ENCODE results near the gene EPHA1.

EPHA1 gene

GRCh38 chr7:143373255-143373794, 35.3 kb downstream of the EPHA1 start:
- Histone ChIP-seq H3K27ac (ENCODE audit: low read depth, low read length) (no peak overlapping the region), H3K4me1 (ENCODE audit: control insufficient read depth, low read length) (peaks cover 19% of the 10 kb centered on the region)

GRCh38 chr7:143372070-143372469, 36.6 kb downstream of the EPHA1 start:
- H3K9me3 ChIP-seq (ENCODE audit: control insufficient read depth, insufficient read depth, low read length), result no peaks in the 10 kb centered on the region
- no peak overlapping the region for H3K27ac ChIP-seq (ENCODE audit: low read depth, low read length)
- H3K4me1 ChIP-seq (ENCODE audit: control insufficient read depth, low read length), result peaks cover 19% of the 10 kb centered on the region
- TF ChIP-seq EZH2phosphoT487 (IDR thresholded peaks at IDR 0.05; ENCODE audit: borderline replicate concordance, low read length) (no peak), CTCF (IDR thresholded peaks at IDR 0.05; ENCODE audit: low read depth, low read length, poor library complexity, severe bottlenecking) (no peak)
- H4K20me1 ChIP-seq (ENCODE audit: control insufficient read depth, insufficient read depth, low read depth, low read length), result no peaks in the 10 kb centered on the region
- no peaks in the 10 kb centered on the region for H3F3A ChIP-seq (ENCODE audit: control insufficient read depth, insufficient read depth)
- no peaks in the 10 kb centered on the region for H3K9me2 ChIP-seq (replicated peaks; ENCODE audit: control insufficient read depth, low read length)
- H3K36me3 ChIP-seq (ENCODE audit: control insufficient read depth, low read length), result no peaks in the 10 kb centered on the region
- H3K4me2 ChIP-seq (ENCODE audit: low read length), result no peak overlapping the region
- H3K4me3 ChIP-seq (ENCODE audit: low read length), result no peak overlapping the region
- H3K79me2 ChIP-seq (ENCODE audit: control insufficient read depth, low read length), result no peaks in the 10 kb centered on the region
- H3K27me3 ChIP-seq (ENCODE audit: control insufficient read depth, low read length), result peaks cover 15% of the 10 kb centered on the region

More at GRCh38 chr7:143373255-143373794, 35.3 kb downstream of the EPHA1 start:
- TF ChIP-seq CTCF (IDR thresholded peaks at IDR 0.05; ENCODE audit: low read depth, low read length, poor library complexity, severe bottlenecking), result no peak
- no peak for TF ChIP-seq EZH2phosphoT487 (IDR thresholded peaks at IDR 0.05; ENCODE audit: borderline replicate concordance, low read length)
- H3K4me3 ChIP-seq (ENCODE audit: low read length), result no peak overlapping the region
- H3K79me2 ChIP-seq (ENCODE audit: control insufficient read depth, low read length), result no peaks in the 10 kb centered on the region
- no peaks in the 10 kb centered on the region for H4K20me1 ChIP-seq (ENCODE audit: control insufficient read depth, insufficient read depth, low read depth, low read length)
- H3K36me3 ChIP-seq (ENCODE audit: control insufficient read depth, low read length), result no peaks in the 10 kb centered on the region
- peaks cover 6% of the 10 kb centered on the region for H3K27me3 ChIP-seq (ENCODE audit: control insufficient read depth, low read length)
- no peaks in the 10 kb centered on the region for H3K9me2 ChIP-seq (replicated peaks; ENCODE audit: control insufficient read depth, low read length)
- H3K9me3 ChIP-seq (ENCODE audit: control insufficient read depth, insufficient read depth, low read length), result no peaks in the 10 kb centered on the region
- H3K4me2 ChIP-seq (ENCODE audit: low read length), result no peak overlapping the region
- no peaks in the 10 kb centered on the region for H3F3A ChIP-seq (ENCODE audit: control insufficient read depth, insufficient read depth)

- Histone ChIP-seq H3K27ac (ENCODE audit: low read depth, low read length) (no peak overlapping the region), H3K4me2 (ENCODE audit: low read length) (no peak overlapping the region), H4K20me1 (ENCODE audit: control insufficient read depth, insufficient read depth, low read depth, low read length) (no peaks in the 10 kb centered on the region), H3K9me3 (ENCODE audit: control insufficient read depth, insufficient read depth, low read length) (no peaks in the 10 kb centered on the region), H3K4me1 (ENCODE audit: control insufficient read depth, low read length) (peaks cover 9% of the 10 kb centered on the region), H3F3A (ENCODE audit: control insufficient read depth, insufficient read depth) (no peaks in the 10 kb centered on the region), H3K9me2 (replicated peaks; ENCODE audit: control insufficient read depth, low read length) (no peaks in the 10 kb centered on the region), H3K79me2 (ENCODE audit: control insufficient read depth, low read length) (no peaks in the 10 kb centered on the region), H3K27me3 (ENCODE audit: control insufficient read depth, low read length) (peaks cover 24% of the 10 kb centered on the region), H3K4me3 (ENCODE audit: low read length) (no peak overlapping the region), H3K36me3 (ENCODE audit: control insufficient read depth, low read length) (no peaks in the 10 kb centered on the region)
- TF ChIP-seq EZH2phosphoT487 (IDR thresholded peaks at IDR 0.05; ENCODE audit: borderline replicate concordance, low read length), result no peak
- TF ChIP-seq CTCF (IDR thresholded peaks at IDR 0.05; ENCODE audit: low read depth, low read length, poor library complexity, severe bottlenecking), result no peak
Measured at GRCh38 chr7:143369678-143370651, 38.7 kb downstream of the EPHA1 start.
